GM12872 (cell line): ENCODE data around the gene COPS9.

ENCODE experiments used
- CTCF ChIP-seq: IDR thresholded peaks from 3 replicates; pipeline ENCODE4 v1.5.1; 2011; ENCODE audit warnings: low read depth, mild to moderate bottlenecking, low read length, moderate library complexity; ENCODE audit not compliant: insufficient read depth

The COPS9 gene

GRCh38 chr2:240154606-240155005, 18.5 kb upstream of the COPS9 start:
- TF ChIP-seq CTCF = no peak

- no peak for TF ChIP-seq CTCF
Observed at GRCh38 chr2:240153418-240153817, 17.3 kb upstream of the COPS9 start.

GRCh38 chr2:240151477-240152031, 15.4 kb upstream of the COPS9 start:
- no peak for TF ChIP-seq CTCF

- TF ChIP-seq CTCF = peak; percentile 89
Observed at GRCh38 chr2:240149943-240150784, 14.1 kb upstream of the COPS9 start.

- no peak for TF ChIP-seq CTCF
Observed at GRCh38 chr2:240147911-240148587, 11.9 kb upstream of the COPS9 start.

GRCh38 chr2:240147382-240147781, 11.3 kb upstream of the COPS9 start:
- no peak for TF ChIP-seq CTCF

- TF ChIP-seq CTCF = no peak
Observed at GRCh38 chr2:240146627-240147278, 10.6 kb upstream of the COPS9 start.
